ENCODE results near the gene LPP.

DNA sequence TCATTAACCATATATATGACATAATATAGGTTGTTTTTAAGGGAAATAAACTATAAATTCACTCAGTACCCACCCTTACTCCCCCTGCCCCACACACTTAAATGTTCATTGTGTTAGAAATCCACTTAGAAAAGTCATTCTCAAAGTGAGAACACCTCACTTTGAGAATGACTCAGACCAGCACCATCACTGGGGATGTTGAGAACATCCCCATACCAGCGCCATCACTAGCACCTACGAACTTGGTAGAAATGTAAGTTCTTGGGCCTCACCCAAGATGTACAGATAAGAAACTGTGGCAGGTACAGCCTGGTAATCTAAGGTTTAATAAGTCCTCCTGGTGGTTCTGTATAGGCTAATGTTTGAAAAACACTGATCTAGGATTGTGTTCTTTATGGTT lies 362.6 kb downstream of the LPP start:
- TF ChIP-seq, protein P1, sequence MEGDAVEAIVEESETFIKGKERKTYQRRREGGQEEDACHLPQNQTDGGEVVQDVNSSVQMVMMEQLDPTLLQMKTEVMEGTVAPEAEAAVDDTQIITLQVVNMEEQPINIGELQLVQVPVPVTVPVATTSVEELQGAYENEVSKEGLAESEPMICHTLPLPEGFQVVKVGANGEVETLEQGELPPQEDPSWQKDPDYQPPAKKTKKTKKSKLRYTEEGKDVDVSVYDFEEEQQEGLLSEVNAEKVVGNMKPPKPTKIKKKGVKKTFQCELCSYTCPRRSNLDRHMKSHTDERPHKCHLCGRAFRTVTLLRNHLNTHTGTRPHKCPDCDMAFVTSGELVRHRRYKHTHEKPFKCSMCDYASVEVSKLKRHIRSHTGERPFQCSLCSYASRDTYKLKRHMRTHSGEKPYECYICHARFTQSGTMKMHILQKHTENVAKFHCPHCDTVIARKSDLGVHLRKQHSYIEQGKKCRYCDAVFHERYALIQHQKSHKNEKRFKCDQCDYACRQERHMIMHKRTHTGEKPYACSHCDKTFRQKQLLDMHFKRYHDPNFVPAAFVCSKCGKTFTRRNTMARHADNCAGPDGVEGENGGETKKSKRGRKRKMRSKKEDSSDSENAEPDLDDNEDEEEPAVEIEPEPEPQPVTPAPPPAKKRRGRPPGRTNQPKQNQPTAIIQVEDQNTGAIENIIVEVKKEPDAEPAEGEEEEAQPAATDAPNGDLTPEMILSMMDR (conservative IDR thresholded peaks at IDR 0.05; ENCODE audit: low read depth, low read length): no peak
- TF ChIP-seq EZH2 (IDR thresholded peaks at IDR 0.05; ENCODE audit: low read length, unreplicated experiment) (no peak), EZH2phosphoT487 (IDR thresholded peaks at IDR 0.05; ENCODE audit: borderline replicate concordance, low read length) (no peak)

Data from PC-3 (cell line).